HL-60 (cell line): ENCODE results near the gene SFI1.

ENCODE experiments used
- CTCF ChIP-seq: IDR thresholded peaks from one replicate; pipeline ENCODE4 v1.5.1; 2011; ENCODE audit warnings: low read length, control low read depth, inconsistent platforms; ENCODE audit not compliant: insufficient read depth
- GABPA ChIP-seq: IDR thresholded peaks from 2 replicates; pipeline ENCODE4 v1.6.1; 2012; ENCODE audit warnings: low read depth
- POLR2AphosphoS5 ChIP-seq: IDR thresholded peaks from 2 replicates; pipeline ENCODE4 v1.6.1; 2012; ENCODE audit warnings: low read depth
- REST ChIP-seq: IDR thresholded peaks from 2 replicates; pipeline ENCODE4 v1.6.1; 2012; ENCODE audit warnings: low read depth; ENCODE audit not compliant: insufficient replicate concordance
- SPI1 ChIP-seq: IDR thresholded peaks from 2 replicates; pipeline ENCODE4 v1.6.1; 2012; ENCODE audit warnings: low read depth, mild to moderate bottlenecking, borderline replicate concordance

- TF ChIP-seq REST (no peak), CTCF (no peak), POLR2AphosphoS5 (no peak), GABPA (no peak), SPI1 (no peak)
Measured at GRCh38 chr22:31569126-31569525, 72.8 kb downstream of the SFI1 start.
